ENCODE data around the gene SYMPK. TPM values are rescaled to one million over a fixed set of nuclear protein-coding genes. Genes with fewer than 3 reads are reported as not detected.
A peak's percentile ranks its signal among the peaks of the same experiment; 100 is the strongest.

SYMPK gene
- total and polyA plus RNA-seq, 2 donors from 2014 or later: 61.5 to 77.4 TPM

GRCh38 chr19:45895519-45895972 is 32.6 kb upstream of the SYMPK start:
- Histone ChIP-seq H3K4me3 (ENCODE audit: low read length in 3 of 3) (no peak overlapping the region), H3K9me3 (ENCODE audit: control insufficient read depth in 2 of 3, insufficient read depth in 1 of 3, low read length in 3 of 3) (no peaks in the 10 kb centered on the region), H3K27ac (ENCODE audit: low read depth in 2 of 2, low read length in 2 of 2) (no peak overlapping the region), H3K9ac (ENCODE audit: low read length in 3 of 3) (no peak overlapping the region), H3K27me3 (ENCODE audit: control insufficient read depth, insufficient read depth, low read length) (no peaks in the 10 kb centered on the region), H3K4me1 (ENCODE audit: control insufficient read depth in 2 of 3, insufficient read depth in 2 of 3, low read depth in 1 of 3, low read length in 3 of 3) (peaks cover 0 to 4% (median 0%) of the 10 kb centered on the region in 3 donors), H3K36me3 (ENCODE audit: control insufficient read depth in 2 of 3, insufficient read depth in 3 of 3, low read length in 3 of 3) (peaks cover 0 to 9% (median 4%) of the 10 kb centered on the region in 3 donors)
- DNase-seq (no peak), FAIRE-seq (no peak)
- no peak for TF ChIP-seq CTCF (IDR thresholded peaks at IDR 0.05; ENCODE audit: borderline replicate concordance, extremely low read depth, insufficient read depth)
- intact Hi-C loops (cut with DNase I): no loop called here

GRCh38 chr19:45890877-45891276 is 27.9 kb upstream of the SYMPK start:
- Histone ChIP-seq H3K4me1 (ENCODE audit: control insufficient read depth in 2 of 3, insufficient read depth in 2 of 3, low read depth in 1 of 3, low read length in 3 of 3) (peaks cover 0 to 3% (median 0%) of the 10 kb centered on the region in 3 donors), H3K27me3 (ENCODE audit: control insufficient read depth, insufficient read depth, low read length) (no peaks in the 10 kb centered on the region), H3K27ac (ENCODE audit: low read depth in 2 of 2, low read length in 2 of 2) (no peak overlapping the region), H3K9ac (ENCODE audit: low read length in 3 of 3) (no peak overlapping the region), H3K9me3 (ENCODE audit: control insufficient read depth in 2 of 3, insufficient read depth in 1 of 3, low read length in 3 of 3) (no peaks in the 10 kb centered on the region), H3K4me3 (ENCODE audit: low read length in 3 of 3) (no peak overlapping the region), H3K36me3 (ENCODE audit: control insufficient read depth in 2 of 3, insufficient read depth in 3 of 3, low read length in 3 of 3) (no peaks in the 10 kb centered on the region)
- FAIRE-seq (no peak), DNase-seq (peak in 1 of 5 donors; percentile 24)
- no peak for TF ChIP-seq CTCF (IDR thresholded peaks at IDR 0.05; ENCODE audit: borderline replicate concordance, extremely low read depth, insufficient read depth)
- intact Hi-C loops (cut with DNase I): no loop called here

GRCh38 chr19:45889210-45889885 is 26.4 kb upstream of the SYMPK start:
- Histone ChIP-seq H3K4me1 (ENCODE audit: control insufficient read depth in 2 of 3, insufficient read depth in 2 of 3, low read depth in 1 of 3, low read length in 3 of 3) (peaks cover 0 to 12% (median 0%) of the 10 kb centered on the region in 3 donors), H3K9me3 (ENCODE audit: control insufficient read depth in 2 of 3, insufficient read depth in 1 of 3, low read length in 3 of 3) (no peaks in the 10 kb centered on the region), H3K4me3 (ENCODE audit: low read length in 3 of 3) (no peak overlapping the region), H3K27ac (ENCODE audit: low read depth in 2 of 2, low read length in 2 of 2) (no peak overlapping the region), H3K36me3 (ENCODE audit: control insufficient read depth in 2 of 3, insufficient read depth in 3 of 3, low read length in 3 of 3) (no peaks in the 10 kb centered on the region), H3K27me3 (ENCODE audit: control insufficient read depth, insufficient read depth, low read length) (no peaks in the 10 kb centered on the region), H3K9ac (ENCODE audit: low read length in 3 of 3) (no peak overlapping the region)
- no peak for DNase-seq
- no peak for TF ChIP-seq CTCF (IDR thresholded peaks at IDR 0.05; ENCODE audit: borderline replicate concordance, extremely low read depth, insufficient read depth)
- FAIRE-seq: no peak
- intact Hi-C loops (cut with DNase I): no loop called here
